Activated CD8-positive, alpha-beta memory T cell treated with anti-CD3 and anti-CD28 coated beads, Interleukin-2, amount 50 U/mL, for 24 hours (primary cell): Measurements from ENCODE around the gene ZNF384.
A peak's percentile ranks its signal among the peaks of the same experiment; 100 is the strongest.

Experiments used
- DNase-seq: peaks from one replicate; pipeline ENCODE4 v3.0.0-alpha.2; 2020; ENCODE audit errors: extremely low read depth

ZNF384 gene

DNA sequence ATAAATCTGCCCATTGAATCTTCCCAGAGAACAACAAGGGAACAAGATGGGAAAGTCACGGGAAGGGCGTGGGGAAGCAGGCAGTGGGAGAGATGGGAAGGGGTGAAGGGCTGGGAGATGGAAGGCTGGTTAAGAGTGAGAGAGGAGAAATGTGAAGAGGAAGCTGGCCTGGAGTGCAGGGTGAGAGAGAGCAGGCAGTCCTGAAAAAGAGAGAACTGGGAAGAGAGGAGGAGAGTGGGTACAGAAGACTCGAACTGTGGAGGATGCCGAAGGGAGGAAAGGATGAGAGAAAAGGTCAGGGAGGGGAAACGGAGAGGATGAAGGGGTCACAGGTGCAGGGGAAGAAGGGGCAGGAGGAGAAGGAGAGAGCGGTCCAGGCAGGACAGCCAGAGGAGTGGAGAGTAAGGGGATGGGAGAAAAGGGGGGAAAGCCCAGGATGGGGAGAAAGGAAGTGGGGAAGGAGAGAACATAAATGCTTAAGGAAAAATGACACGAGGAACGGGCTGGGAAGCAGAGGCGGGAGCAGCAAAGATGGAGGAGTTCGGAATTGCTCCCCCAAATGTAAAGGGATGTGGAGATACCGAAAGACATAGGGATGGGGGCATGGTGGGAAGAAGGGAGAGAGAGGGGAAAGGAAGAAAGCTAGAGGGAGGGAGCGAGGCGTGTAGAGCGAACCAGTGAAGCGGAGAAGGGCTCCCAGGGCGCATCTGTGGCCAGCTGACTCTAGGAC is 10.2 kb upstream of the ZNF384 start:
- DNase-seq, result no peak

DNA sequence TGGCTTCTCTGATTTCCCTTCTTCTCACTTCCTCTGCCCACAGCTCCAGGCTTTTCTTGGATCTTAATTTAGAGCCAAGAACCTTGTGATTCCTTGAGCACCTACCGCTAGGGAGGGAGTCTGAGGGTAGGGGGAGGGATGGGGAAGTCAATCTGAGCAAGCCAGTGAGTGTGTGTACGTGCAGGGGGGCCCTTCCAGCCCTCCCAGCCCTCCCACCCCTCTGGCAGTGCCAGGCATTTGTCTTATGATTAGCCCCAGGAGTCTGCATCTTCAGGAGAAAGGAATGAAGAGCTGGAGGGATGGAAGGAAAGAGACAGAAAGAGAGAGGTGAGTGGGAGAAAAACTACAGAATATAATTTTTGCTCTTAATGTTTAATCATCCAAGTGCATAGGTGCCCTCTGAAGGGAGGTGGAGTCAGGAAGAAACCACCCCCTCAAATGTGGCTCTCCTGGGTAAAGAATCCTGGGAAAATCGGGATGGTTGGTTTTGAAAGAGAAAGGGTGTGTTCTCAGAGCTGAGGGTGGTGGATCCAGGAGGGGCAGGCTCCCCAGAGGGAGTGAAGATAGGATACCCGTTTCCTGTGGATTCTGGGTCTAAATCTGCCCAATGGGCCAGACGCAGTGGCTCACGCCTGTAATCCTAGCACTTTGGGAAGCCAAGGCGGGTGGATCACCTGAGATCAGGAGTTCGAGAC is 9.3 kb upstream of the ZNF384 start:
- no peak for DNase-seq

GRCh38 chr12:6697584-6698351 is 8.6 kb upstream of the ZNF384 start:
- DNase-seq, result no peak

DNA sequence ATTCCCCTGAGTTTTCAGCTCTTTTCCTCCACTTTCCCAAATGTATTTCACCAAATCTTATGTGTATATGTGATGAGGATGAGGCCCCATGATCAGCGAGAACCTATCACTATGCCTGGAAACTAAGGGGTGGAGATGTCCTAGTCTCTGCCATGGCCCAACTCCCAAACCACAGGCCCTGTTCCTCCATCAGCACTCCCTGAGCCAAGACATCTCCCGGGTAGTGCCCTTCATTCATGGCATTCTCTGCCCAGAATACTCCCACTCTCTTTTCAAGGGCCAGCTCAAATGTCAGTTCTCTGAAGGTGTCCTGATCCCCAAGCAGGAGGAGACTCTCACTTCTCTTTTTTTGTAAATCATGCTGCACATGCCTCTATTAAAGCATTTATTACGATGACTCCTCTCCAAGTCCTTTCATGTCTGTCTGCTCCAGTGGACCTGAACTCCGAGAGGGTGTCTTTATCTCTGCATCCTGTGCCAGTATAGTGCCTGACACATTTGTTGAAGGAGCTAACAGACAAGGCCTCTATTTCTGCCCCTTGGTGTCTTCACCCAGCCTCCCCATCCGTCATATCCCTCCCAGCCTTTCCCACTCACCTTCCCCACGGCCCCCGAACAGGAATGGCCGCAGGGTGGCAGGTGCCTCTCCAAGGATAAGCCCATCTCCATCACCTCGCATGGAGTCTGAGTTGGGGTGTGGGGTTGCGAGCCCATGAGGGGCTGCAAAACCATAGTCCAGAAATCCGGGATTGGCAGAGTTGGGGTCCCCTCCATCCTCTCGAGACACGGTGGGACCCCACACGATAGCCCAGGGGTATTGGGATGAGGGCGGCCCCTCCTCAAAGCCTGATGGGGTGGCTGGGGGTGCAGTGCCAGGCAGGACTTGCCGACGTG is 7.8 kb upstream of the ZNF384 start:
- no peak for DNase-seq

GRCh38 chr12:6695313-6696045 is 6.3 kb upstream of the ZNF384 start:
- DNase-seq, result no peak

DNA sequence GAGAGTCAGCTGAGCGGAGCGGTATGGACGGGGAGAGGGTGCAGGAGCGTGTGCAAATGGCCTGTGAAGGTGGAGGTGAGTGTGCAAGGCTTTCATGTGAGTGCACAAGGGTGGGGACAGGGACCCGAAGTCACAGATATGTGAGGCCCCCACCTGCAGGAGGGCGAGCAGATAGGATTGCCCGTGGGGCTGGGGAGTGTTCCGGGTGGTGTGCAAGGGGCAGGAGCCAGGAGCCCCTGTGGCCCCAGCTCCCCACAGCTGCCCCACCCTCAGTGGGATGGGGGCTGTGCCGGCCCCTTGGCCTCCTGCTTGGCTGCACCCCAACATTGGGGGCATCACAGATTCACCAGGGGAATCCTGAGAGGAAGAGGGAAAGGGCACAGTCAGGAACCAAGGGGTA is 5.5 kb upstream of the ZNF384 start:
- no peak for DNase-seq

- DNase-seq, result no peak
Measured at GRCh38 chr12:6693832-6694355, 4.7 kb upstream of the ZNF384 start.

GRCh38 chr12:6692888-6693287 is 3.7 kb upstream of the ZNF384 start:
- DNase-seq, result no peak

DNA sequence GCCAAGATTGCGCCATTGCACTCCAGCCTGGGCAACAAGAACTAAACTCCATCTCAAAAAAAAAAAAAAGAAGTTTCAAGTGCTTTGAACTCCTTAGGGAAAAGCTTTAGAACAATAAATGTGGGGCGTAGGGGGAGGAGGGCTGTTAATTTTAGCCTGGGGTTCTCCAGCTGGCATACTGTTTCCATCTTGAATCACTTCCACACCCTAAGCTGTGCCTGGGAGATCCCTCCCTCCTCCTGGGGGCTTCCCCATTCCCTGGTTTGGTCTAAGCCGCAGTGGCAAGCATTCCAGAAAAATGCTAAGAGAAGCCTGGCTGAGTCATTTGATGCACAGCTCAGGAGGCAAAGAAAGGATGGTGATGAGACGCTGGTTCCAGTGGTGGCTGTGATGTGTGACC is 2.3 kb upstream of the ZNF384 start:
- DNase-seq, result no peak

DNA sequence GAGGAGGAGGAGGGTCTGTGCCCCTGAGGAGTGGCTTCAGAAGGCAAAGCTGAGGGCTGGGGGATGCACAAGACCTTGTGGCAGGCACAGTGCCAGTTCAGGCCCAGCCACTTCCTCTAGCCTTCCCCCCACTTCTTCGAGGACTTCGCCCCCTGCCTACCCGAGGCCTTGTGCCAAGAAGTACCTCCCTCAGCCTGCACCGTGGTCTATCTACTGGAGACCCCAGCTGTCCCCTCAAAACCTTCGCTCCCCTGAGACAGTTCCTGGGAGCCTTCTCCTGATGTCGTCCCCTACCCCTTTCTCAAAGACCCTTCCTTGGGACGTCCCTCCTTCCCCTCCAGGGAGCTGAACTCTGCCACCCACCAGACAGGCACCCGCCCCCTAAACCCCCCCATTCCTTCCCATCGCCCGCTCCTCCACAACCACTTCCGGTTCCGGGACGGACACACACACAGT is 604 bp downstream of the ZNF384 start:
- DNase-seq, result no peak

- DNase-seq, result no peak
Measured at GRCh38 chr12:6685814-6686213, 3.4 kb downstream of the ZNF384 start.

GRCh38 chr12:6684609-6685008 is 4.6 kb downstream of the ZNF384 start:
- no peak for DNase-seq

DNA sequence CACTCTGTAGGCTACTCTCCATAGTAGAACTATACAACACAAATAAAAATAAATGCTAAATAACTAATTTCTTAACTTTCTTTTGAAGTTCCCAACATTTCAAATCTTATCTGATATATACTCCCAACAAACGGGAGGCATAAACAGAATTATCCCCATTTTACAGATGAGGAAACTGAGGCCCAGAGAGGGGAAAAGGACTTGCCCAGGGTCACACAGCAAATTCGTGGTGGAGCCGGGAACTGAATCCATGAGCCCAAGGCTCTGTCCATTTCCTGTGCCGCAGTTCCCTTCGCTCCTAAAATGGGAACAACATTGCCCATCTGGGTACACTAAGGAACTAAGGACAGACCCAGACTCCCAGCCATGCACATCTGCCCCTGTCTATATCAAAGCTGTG is 12.2 kb downstream of the ZNF384 start:
- no peak for DNase-seq

- DNase-seq, result no peak
Measured at GRCh38 chr12:6672143-6672542, 17.0 kb downstream of the ZNF384 start.

GRCh38 chr12:6667559-6668210 is 21.5 kb downstream of the ZNF384 start:
- DNase-seq, result no peak

GRCh38 chr12:6666211-6666610 is 23.0 kb downstream of the ZNF384 start:
- no peak for DNase-seq

DNA sequence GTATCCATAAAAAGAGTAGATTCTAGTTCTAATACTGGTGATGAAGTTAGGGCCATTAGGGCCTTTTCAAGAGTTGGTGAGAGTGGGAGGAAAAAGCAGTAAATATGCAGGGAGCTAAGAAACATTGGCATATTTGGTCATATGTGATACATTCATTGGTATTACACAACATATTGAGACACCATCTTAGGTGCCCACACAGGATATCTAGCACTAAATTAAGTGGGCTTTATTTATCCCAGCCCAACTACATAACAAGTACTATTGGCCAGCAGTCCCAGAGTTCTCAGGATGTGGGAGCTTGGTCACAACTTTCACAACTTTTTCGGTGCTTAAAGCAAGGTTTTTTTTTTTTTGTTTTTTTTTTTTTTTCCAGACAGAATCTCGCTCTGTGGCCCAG is 24.3 kb downstream of the ZNF384 start:
- DNase-seq, result no peak

DNA sequence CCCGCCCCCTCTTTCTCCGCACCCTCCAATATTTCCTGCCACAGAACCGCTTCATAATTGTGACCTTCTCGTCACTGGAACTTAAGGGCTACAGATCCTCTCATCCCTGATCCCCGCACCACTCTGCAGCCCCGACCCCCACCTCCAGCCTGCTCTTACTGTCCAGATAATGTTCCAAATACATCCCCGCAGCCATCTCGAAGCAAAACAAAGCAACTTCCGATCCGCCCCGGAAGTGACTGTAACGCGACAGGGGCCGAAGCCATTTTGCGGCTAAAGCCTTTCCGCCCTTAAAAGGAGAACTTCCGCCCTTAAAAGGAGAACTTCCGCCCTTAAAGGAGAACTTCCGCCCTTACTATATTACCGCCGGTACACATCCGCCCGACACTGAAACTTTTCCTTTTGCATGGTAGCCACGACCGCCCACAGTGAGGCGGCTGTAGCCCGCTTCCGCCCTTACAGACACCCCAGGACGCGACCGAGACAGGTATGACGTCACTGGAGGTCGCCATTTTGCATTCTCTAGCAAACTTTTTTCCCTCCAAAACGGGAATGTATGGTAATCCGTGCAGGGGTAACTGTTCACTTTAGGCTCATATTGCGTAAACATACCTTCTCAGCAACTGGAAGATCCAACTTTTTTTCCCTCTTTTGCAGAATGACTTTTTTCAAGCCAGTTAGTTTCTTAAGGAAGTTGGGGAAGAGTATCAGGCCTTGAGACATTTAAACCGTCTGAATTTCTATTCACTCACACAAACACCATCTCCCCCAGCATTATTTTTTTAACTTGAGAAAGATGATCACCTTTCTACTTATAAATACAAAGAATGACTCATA is 26.1 kb downstream of the ZNF384 start, which contains the start of gene ING4:
ING4 (minus strand) TSS at position 214 of the 837 bp plus-strand sequence; CDS start at position 196, 18 bp downstream.
- DNase-seq, result peak; percentile 88

- DNase-seq, result no peak
Measured at GRCh38 chr12:6662602-6662905, 26.6 kb downstream of the ZNF384 start.
